Midbrain (tissue), 1 donor: ENCODE measurements around the gene CPLX1.
"Not testable (repeated sequence)": the region's sequence is repeated elsewhere in the genome, so short reads cannot be mapped to it uniquely, and the experiment has no call there.

Experiments used
- DNase-seq: peaks from one replicate; lab custom pipeline; 2025; lab: John Stamatoyannopoulos, UW

Gene CPLX1

GRCh38 chr4:754221-755120 is 71.5 kb downstream of the CPLX1 start:
- DNase-seq, result no peak

- not testable (repeated sequence) for DNase-seq
Observed at GRCh38 chr4:753186-753585, 72.7 kb downstream of the CPLX1 start.

- no peak for DNase-seq
Observed at GRCh38 chr4:752196-752861, 73.6 kb downstream of the CPLX1 start.

GRCh38 chr4:751676-752075 is 74.3 kb downstream of the CPLX1 start:
- peak; percentile 52 for DNase-seq

- peak; percentile 26 for DNase-seq
Observed at GRCh38 chr4:749698-750666, 75.9 kb downstream of the CPLX1 start.

GRCh38 chr4:748461-748860 is 77.5 kb downstream of the CPLX1 start:
- no peak for DNase-seq

GRCh38 chr4:747546-748170 is 78.3 kb downstream of the CPLX1 start:
- DNase-seq, result no peak

- no peak for DNase-seq
Observed at GRCh38 chr4:744212-744841, 81.6 kb downstream of the CPLX1 start.

- DNase-seq, result no peak
Observed at GRCh38 chr4:743463-744211, 82.3 kb downstream of the CPLX1 start.

GRCh38 chr4:742742-743311 is 83.1 kb downstream of the CPLX1 start:
- peak; percentile 36 for DNase-seq

GRCh38 chr4:742096-742741 is 83.7 kb downstream of the CPLX1 start:
- DNase-seq, result no peak

GRCh38 chr4:740656-741282 is 85.2 kb downstream of the CPLX1 start:
- DNase-seq, result no peak

- no peak for DNase-seq
Observed at GRCh38 chr4:740011-740410, 85.9 kb downstream of the CPLX1 start.

- no peak for DNase-seq
Observed at GRCh38 chr4:739569-739968, 86.4 kb downstream of the CPLX1 start.

- DNase-seq, result no peak
Observed at GRCh38 chr4:738781-739280, 87.1 kb downstream of the CPLX1 start.

GRCh38 chr4:736561-736960 is 89.4 kb downstream of the CPLX1 start:
- not testable (repeated sequence) for DNase-seq

GRCh38 chr4:735583-735982 is 90.3 kb downstream of the CPLX1 start:
- DNase-seq, result no peak
